Measurements from ENCODE around the gene MAPK1. TPM values are rescaled to one million over a fixed set of nuclear protein-coding genes. Genes with fewer than 3 reads are reported as not detected.
"Not testable (repeated sequence)": the region's sequence is repeated elsewhere in the genome, so short reads cannot be mapped to it uniquely, and the experiment has no call there.

MAPK1 gene
- total RNA-seq, 6 experiments from 2014 or later = 140 to 178 (median 160) TPM

- H3K4me1 Mint-ChIP-seq (ENCODE audit: low read depth) = peaks cover 73% of the 10 kb centered on the region
- no peak for TF ChIP-seq CTCF (IDR thresholded peaks at IDR 0.05)
- H3K36me3 Mint-ChIP-seq (ENCODE audit: low read depth) = no peaks in the 10 kb centered on the region
- no peak overlapping the region for H3K4me3 Mint-ChIP-seq
- no peak for DNase-seq
- no peaks in the 10 kb centered on the region for H3K9me3 Mint-ChIP-seq
- no peak overlapping the region for H3K27ac Mint-ChIP-seq
- no peaks in the 10 kb centered on the region for H3K27me3 Mint-ChIP-seq (ENCODE audit: insufficient read depth)
Observed at GRCh38 chr22:21827628-21828267, 39.7 kb downstream of the MAPK1 start.

GRCh38 chr22:21826204-21826603, 41.2 kb downstream of the MAPK1 start:
- Mint-ChIP-seq H3K27ac (no peak overlapping the region), H3K36me3 (ENCODE audit: low read depth) (no peaks in the 10 kb centered on the region), H3K27me3 (ENCODE audit: insufficient read depth) (no peaks in the 10 kb centered on the region), H3K9me3 (no peaks in the 10 kb centered on the region), H3K4me3 (no peak overlapping the region), H3K4me1 (ENCODE audit: low read depth) (peaks cover 62% of the 10 kb centered on the region)
- DNase-seq = no peak
- TF ChIP-seq CTCF (IDR thresholded peaks at IDR 0.05) = no peak

- not testable (repeated sequence) for H3K36me3 Mint-ChIP-seq (ENCODE audit: low read depth); DNase-seq; H3K9me3 Mint-ChIP-seq; H3K27me3 Mint-ChIP-seq (ENCODE audit: insufficient read depth); H3K4me3 Mint-ChIP-seq
- peaks cover 55% of the 10 kb centered on the region for H3K4me1 Mint-ChIP-seq (ENCODE audit: low read depth)
- H3K27ac Mint-ChIP-seq = peak overlapping the region; percentile 46; the same call in 1 of the 2 replicates
Observed at GRCh38 chr22:21824962-21825361, 42.5 kb downstream of the MAPK1 start.

- Mint-ChIP-seq H3K4me3 (peak overlapping the region; percentile 44), H3K27me3 (ENCODE audit: insufficient read depth) (no peaks in the 10 kb centered on the region), H3K4me1 (ENCODE audit: low read depth) (peaks cover 51% of the 10 kb centered on the region), H3K36me3 (ENCODE audit: low read depth) (no peaks in the 10 kb centered on the region), H3K27ac (peak overlapping the region; percentile 46), H3K9me3 (no peaks in the 10 kb centered on the region)
- no peak for TF ChIP-seq CTCF (IDR thresholded peaks at IDR 0.05)
- no peak for DNase-seq
Observed at GRCh38 chr22:21824445-21824912, 43.0 kb downstream of the MAPK1 start.

- Mint-ChIP-seq H3K9me3 (no peaks in the 10 kb centered on the region), H3K36me3 (ENCODE audit: low read depth) (no peaks in the 10 kb centered on the region), H3K4me1 (ENCODE audit: low read depth) (peaks cover 50% of the 10 kb centered on the region), H3K27me3 (ENCODE audit: insufficient read depth) (no peaks in the 10 kb centered on the region), H3K4me3 (peak overlapping the region; percentile 44), H3K27ac (peak overlapping the region; percentile 48)
- DNase-seq = peak; percentile 55
- TF ChIP-seq CTCF (IDR thresholded peaks at IDR 0.05) = no peak
Observed at GRCh38 chr22:21823740-21824444, 43.6 kb downstream of the MAPK1 start.

GRCh38 chr22:21819183-21819770, 48.2 kb downstream of the MAPK1 start:
- no peak overlapping the region for H3K4me3 Mint-ChIP-seq
- no peak for DNase-seq
- peak overlapping the region; percentile 99 for H3K27ac Mint-ChIP-seq

More at GRCh38 chr22:21819183-21819770, 48.2 kb downstream of the MAPK1 start:
- Mint-ChIP-seq H3K27me3 (ENCODE audit: insufficient read depth) (no peaks in the 10 kb centered on the region; the same call in 1 of the 2 replicates), H3K36me3 (ENCODE audit: low read depth) (no peaks in the 10 kb centered on the region), H3K4me1 (ENCODE audit: low read depth) (peaks cover 59% of the 10 kb centered on the region), H3K9me3 (no peaks in the 10 kb centered on the region)
- TF ChIP-seq CTCF (IDR thresholded peaks at IDR 0.05) = no peak
